Transverse colon (tissue), 3 donors: ENCODE data around the gene LLPH.

Experiments
- EP300 ChIP-seq: sonication (generic); formaldehyde crosslinking; IDR thresholded peaks from one replicate; pipeline ENCODE4 v1.6.1; 2017; ENCODE audit warnings: antibody characterized with exemption, low read depth
- POLR2A ChIP-seq: fragments of 450-650 bp; IDR thresholded peaks from one replicate; pipeline ENCODE4 v1.6.1; 2016; ENCODE audit warnings: antibody characterized with exemption, mild to moderate bottlenecking, moderate library complexity
- TF ChIP-seq, protein P1 (sequence below), 5 experiments: fragments of 200-600 bp in 3 of 5; fragments of 450-650 bp in 2 of 5; sonication (generic) in 3 of 5; IDR thresholded peaks; 1 replicate in 2 of 5; 2 replicates in 3 of 5; pipeline ENCODE4 v1.5.1; 2016 to 2017; ENCODE audit warnings: antibody characterized with exemption in 5 of 5, inconsistent platforms in 3 of 5, mild to moderate bottlenecking in 2 of 5, moderate library complexity in 1 of 5

DNA sequence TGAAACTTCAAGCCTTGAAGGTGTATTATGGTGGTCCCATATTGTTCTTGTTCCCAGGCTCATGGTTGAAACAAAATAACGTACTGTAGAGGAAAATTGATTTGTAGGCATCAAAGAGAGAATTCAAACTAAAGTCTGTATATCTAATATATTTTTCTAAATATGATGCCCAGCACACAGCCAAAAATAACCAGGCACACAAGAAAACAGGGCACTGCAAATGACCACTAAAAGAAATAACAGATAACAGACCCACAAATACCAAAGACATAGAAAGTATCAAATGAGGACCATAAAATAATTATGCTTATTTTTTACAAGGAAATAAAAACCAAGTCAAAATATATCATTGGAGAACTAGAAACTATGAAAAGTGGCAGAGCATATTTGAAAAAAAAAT is 46.8 kb downstream of the LLPH start:
- TF ChIP-seq, protein P1, sequence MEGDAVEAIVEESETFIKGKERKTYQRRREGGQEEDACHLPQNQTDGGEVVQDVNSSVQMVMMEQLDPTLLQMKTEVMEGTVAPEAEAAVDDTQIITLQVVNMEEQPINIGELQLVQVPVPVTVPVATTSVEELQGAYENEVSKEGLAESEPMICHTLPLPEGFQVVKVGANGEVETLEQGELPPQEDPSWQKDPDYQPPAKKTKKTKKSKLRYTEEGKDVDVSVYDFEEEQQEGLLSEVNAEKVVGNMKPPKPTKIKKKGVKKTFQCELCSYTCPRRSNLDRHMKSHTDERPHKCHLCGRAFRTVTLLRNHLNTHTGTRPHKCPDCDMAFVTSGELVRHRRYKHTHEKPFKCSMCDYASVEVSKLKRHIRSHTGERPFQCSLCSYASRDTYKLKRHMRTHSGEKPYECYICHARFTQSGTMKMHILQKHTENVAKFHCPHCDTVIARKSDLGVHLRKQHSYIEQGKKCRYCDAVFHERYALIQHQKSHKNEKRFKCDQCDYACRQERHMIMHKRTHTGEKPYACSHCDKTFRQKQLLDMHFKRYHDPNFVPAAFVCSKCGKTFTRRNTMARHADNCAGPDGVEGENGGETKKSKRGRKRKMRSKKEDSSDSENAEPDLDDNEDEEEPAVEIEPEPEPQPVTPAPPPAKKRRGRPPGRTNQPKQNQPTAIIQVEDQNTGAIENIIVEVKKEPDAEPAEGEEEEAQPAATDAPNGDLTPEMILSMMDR (IDR thresholded peaks at IDR 0.05): no peak
- TF ChIP-seq POLR2A: no peak
- TF ChIP-seq EP300: no peak
